NCI-H1930 (cell line): ENCODE data around the gene NTSR2.

Experiments
- DNase-seq, 2 experiments: peaks; one replicate each; lab custom pipeline; 2025; lab: John Stamatoyannopoulos, UW

The NTSR2 gene

DNA sequence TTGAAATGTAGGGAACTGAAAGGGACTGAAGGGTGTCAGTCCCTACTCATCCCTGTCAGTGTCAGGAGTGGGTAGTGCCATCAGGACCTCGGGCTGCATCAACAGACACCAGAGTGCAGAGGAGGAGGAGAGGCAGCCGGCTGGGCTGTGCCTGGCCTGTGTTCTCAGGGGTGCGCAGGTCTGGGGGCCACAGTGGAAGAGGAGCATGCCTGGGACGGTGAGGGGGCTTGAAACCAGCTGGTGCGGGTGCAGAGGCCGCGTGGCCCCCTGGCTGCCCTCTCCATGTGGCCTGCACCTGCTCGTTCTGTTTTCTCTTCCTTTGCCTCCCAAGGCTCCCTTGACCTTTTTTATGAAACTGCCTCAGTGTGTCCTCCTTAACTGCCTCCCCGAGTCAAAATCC lies 41.3 kb downstream of the NTSR2 start:
- DNase-seq, result no peak

DNA sequence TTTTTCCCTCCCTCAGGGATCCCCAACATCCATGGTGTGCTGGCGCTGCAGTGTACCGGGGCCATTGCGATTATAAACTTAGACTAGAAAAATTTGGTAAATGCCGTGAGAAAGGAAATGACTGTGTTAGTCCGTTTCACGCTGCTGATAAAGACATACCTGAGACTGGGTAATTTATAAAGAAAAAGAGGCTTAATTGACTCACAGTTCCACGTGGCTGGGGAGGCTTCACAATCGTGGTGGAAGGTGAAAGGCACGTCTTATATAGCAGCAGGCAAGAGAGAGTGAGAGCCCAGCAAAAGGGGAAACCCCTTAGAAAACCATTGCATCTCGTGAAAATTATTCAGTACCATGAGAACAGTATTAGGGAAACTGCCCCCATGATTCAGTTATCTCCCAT lies 44.3 kb downstream of the NTSR2 start:
- no peak for DNase-seq

DNA sequence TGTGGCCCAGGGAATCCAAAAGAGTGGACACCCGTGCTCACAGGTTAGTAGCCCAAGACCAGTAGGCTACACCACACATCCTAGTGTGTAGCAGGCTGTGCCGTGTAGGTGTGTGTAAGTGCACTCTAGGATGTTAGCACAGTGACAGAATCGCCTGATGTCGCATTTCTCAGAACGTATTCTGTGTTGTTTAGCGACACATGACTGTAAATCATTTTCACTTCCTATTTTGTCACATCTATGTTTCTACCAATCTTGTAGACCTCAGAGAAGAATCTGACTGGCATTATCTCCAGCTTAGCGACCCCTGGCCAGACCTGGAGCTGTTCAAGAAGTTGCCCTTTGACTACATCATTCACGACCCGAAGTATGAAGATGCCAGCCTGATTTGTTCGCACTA lies 45.1 kb downstream of the NTSR2 start:
- DNase-seq, result no peak

GRCh38 chr2:11622611-11623010 lies 47.4 kb downstream of the NTSR2 start:
- no peak for DNase-seq

- no peak for DNase-seq
Observed at GRCh38 chr2:11621410-11621809, 48.6 kb downstream of the NTSR2 start.

DNA sequence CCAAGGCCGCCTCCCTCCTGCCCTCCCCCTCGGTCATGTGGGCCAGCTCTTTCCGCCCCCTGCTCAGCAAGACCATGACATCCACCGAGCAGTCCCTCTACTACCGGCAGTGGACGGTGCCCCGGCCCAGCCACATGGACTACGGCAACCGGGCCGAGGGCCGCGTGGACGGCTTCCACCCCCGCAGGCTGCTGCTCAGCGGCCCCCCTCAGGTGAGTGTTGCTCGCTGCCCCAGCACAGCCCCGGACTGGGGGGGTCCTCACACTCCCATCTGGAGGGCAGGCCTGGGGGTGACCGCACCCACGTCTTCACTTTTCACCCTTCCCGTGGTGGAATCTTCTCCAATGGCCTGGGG lies 51.3 kb downstream of the NTSR2 start:
- DNase-seq, result no peak

- no peak for DNase-seq
Observed at GRCh38 chr2:11617984-11618707, 51.8 kb downstream of the NTSR2 start.

DNA sequence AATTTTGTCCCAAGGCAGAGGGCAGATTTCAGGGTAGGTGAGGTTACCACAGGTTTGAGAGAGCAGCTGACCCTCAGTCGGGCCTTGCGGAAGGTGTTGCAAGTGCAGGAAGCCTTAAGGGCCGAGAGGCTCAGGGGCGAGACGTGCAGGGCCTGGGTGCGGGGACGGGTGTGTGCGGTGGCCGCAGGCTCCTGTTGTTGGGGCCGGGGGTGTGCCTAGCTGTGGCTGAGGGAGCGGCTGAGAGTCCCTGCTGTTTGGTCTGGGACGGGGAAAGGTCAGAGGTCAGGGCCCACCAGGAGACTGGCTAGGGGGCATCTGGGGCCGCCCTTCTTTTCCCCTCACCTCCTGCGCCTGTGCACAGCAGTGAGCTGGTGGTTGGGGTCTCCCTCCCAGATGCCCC lies 52.5 kb downstream of the NTSR2 start:
- no peak for DNase-seq

DNA sequence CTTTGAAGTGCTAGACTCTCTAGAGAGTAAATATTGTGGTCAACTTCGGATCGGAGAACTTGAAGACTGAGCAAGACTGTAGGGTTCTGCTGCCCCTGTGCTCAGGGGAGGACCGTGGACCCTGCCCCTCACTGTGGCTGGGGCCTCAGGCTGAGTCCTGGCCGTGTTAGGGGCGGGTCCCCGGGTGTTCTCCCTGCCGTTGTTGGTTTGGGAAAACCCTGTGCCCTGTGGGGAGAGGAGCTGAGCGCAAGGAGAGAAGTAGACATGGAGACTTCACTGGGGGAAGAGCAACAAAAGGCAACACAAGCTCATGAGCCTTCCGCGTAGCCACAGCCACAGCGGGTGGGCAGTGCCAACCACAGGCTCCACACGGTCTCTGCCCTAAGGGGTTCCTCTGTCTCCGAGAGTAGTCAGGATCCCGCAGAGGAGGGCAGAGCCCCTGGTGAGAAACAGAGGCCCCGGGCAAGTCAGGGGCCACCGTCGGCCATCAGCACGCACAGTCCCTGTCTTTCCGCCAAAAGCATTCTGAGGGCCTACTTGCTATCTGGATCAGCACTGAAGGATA lies 53.1 kb downstream of the NTSR2 start:
- DNase-seq, result no peak

DNA sequence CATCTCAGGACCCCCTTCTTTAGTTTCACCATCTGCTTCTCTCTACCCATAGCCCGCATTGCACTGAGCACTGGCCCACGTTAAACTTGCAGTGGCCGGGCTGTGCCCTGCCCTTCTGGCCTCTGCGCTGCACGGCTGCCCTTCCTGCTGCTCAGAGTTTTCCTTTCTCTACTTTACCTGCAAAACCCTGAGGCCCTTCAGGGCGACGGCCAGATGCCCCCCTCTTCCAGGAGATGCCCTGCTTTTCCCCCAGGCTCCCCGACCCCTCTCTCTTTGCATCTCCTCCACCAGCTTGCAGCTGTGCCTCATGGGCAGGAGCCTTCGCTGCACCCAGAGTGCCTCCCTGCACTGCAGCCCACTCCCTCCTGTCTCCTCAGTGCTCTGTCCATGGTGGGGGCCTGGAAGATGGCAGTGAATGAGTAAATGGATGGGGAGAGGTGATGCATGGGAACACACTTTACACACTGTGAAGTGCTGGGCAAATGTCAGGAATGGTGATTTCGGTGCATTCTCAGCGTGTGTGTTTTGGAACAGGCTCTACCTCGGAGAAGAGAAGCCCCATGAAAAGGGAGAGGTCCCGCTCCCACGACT lies 53.8 kb downstream of the NTSR2 start:
- no peak for DNase-seq

DNA sequence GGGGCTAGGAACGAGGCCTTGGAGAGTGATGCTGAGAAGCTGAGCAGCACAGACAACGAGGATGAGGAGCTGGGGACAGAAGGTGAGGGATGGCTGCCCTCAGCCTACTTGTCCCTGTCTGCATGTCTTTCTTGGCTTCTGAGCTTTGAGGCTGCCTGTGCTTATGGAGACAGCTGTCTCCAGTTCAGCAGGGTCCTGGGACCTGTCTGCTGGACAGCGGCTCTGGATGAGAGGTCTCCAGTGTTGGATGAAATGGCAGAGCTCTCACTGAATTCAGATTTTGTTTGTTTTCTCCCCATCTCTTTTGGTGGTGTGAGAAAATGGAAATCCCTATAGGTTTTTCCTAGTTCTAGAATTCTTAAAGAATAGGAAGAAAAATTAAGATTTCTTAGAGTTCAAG lies 54.8 kb downstream of the NTSR2 start:
- DNase-seq, result no peak

DNA sequence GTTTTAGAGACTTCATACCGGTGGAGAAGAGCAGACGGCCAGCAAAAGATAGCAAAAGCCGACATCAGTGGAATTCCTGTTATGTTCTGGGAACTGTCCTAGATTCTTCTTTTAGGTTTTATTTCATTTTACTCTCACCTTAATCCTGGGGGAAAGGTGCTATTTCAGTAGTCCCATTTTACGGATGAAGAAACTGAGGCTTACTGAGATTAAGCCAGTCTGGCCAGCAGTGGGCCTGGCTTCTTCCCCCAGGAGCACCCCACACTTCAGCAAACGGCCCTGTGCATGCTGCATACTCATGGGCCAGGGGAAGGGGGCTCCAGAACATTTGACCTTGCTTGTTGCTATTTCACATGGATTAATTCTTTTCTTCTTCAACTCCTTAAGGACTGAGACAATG lies 56.7 kb downstream of the NTSR2 start:
- DNase-seq, result no peak

DNA sequence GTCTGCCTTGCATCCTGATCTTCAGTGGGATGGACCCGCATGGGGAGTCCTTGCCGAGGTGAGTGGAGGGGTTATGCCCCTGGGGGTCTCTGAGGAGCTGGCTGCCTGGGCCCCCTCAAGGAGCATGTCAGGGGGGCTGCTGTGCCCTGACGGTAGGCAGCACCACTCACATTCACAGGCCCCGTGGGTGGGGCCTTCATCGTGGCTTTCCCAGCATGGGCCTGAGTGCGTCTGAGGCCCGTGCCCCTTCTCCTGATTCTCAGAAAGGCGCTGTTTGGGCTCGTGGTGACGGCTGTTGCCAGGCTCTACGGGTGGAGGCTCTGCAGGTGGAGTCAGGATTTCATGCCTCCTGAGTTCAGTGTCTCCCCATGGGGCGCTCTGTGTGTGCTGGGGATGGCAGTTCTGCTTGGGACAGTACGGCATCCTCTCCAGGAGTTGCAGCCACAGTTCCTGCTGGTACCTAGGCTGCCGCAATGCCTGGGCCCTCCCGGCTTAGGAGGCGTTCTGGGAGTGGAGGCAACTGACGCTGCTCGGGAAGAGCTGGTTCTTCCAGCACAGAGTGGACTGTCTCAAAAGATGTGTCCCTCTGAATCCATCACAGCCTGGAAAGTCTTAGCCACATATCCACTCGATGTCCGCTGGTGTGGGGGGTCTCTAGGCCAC lies 57.3 kb downstream of the NTSR2 start:
- DNase-seq, result no peak

DNA sequence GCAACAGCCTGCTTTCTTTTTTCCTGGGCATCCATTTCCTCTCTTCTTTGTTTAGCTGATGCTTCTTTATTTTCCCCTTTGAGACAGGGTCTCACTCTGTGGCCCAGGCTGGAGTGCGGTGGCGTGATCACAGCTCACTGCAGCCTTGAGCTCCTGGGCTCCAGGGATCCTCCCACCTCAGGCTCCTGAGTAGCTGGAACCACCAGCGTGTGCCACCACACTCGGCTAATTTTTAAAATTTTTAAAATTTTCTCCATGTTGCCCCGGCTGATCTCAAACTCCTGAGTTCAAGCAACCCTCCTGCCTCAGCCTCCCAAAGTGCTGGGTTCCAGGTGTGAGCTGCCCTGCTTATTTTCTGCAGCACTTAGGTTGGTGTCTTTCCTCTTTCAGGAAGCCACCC lies 58.7 kb downstream of the NTSR2 start:
- DNase-seq, result no peak

- DNase-seq, result no peak
Observed at GRCh38 chr2:11610624-11611242, 59.3 kb downstream of the NTSR2 start.
